OCI-LY1 (cell line): Measurements from ENCODE around the gene VRTN.

ENCODE experiments used
- H2AFZ ChIP-seq: fragments of 200-600 bp; sonication (generic), shearing (Covaris generic); 2 replicates; pipeline ENCODE4 v1.6.0; 2014; ENCODE audit warnings: antibody characterized with exemption, mild to moderate bottlenecking, low read length
- H3F3A ChIP-seq: fragments of 200-600 bp; sonication (generic), shearing (Covaris generic); 2 replicates; pipeline ENCODE4 v1.6.0; 2014; ENCODE audit warnings: mild to moderate bottlenecking, antibody characterized with exemption, low read length, moderate library complexity; ENCODE audit not compliant: insufficient read depth
- H3K27ac ChIP-seq: fragments of 200-600 bp; sonication (generic); 2 replicates; pipeline ENCODE4 v1.5.1; 2014; ENCODE audit warnings: low read length, mixed run types, mild to moderate bottlenecking, low read depth; ENCODE audit not compliant: poor library complexity, severe bottlenecking
- H3K27me3 ChIP-seq: fragments of 200-600 bp; sonication (generic); 2 replicates; pipeline ENCODE4 v1.6.0; 2014; ENCODE audit warnings: antibody characterized with exemption, mild to moderate bottlenecking, low read length, moderate library complexity; ENCODE audit not compliant: insufficient read depth
- H3K36me3 ChIP-seq: fragments of 200-600 bp; sonication (generic); 2 replicates; pipeline ENCODE4 v1.6.1; 2014; ENCODE audit warnings: mild to moderate bottlenecking, antibody characterized with exemption, low read length, moderate library complexity, mixed read lengths; ENCODE audit not compliant: insufficient read depth
- H3K4me1 ChIP-seq: fragments of 200-600 bp; sonication (generic); 2 replicates; pipeline ENCODE4 v1.5.1; 2014; ENCODE audit warnings: mild to moderate bottlenecking, low read length, moderate library complexity; ENCODE audit not compliant: insufficient read depth, severe bottlenecking
- H3K4me2 ChIP-seq: fragments of 200-600 bp; sonication (generic), shearing (Covaris generic); 2 replicates; pipeline ENCODE4 v1.6.1; 2014; ENCODE audit warnings: low read length
- H3K4me3 ChIP-seq: fragments of 200-600 bp; sonication (generic); 2 replicates; pipeline ENCODE4 v1.5.1; 2014; ENCODE audit warnings: low read length, low read depth, mild to moderate bottlenecking, mixed read lengths; ENCODE audit not compliant: poor library complexity, severe bottlenecking
- H3K79me2 ChIP-seq: fragments of 200-600 bp; shearing (Covaris generic); 2 replicates; pipeline ENCODE4 v1.6.1; 2016; ENCODE audit warnings: mixed run types, low read length, mixed read lengths; ENCODE audit not compliant: insufficient read depth
- H3K9ac ChIP-seq: fragments of 200-600 bp; sonication (generic), shearing (Covaris generic); 2 replicates; pipeline ENCODE4 v1.6.1; 2014; ENCODE audit warnings: mild to moderate bottlenecking, low read length, mixed read lengths
- H3K9me2 ChIP-seq: fragments of 200-600 bp; sonication (generic), shearing (Covaris generic); 2 replicates; pipeline ENCODE4 v1.6.1; 2014; ENCODE audit warnings: low read depth, mild to moderate bottlenecking, low read length, mixed read lengths
- H3K9me3 ChIP-seq: fragments of 200-600 bp; shearing (Covaris generic); 2 replicates; pipeline ENCODE4 v1.6.1; 2014; ENCODE audit warnings: low read length, mixed read lengths
- H4K20me1 ChIP-seq: fragments of 200-600 bp; sonication (generic), shearing (Covaris generic); 2 replicates; pipeline ENCODE4 v1.6.0; 2016; ENCODE audit warnings: mild to moderate bottlenecking, low read length; ENCODE audit not compliant: insufficient read depth
- CTCF ChIP-seq: fragments of 200-600 bp; sonication (generic), shearing (Covaris generic); IDR thresholded peaks from 2 replicates; pipeline ENCODE4 v1.5.1; 2017; ENCODE audit warnings: mild to moderate bottlenecking, antibody characterized with exemption, low read length, moderate library complexity, mixed read lengths
- EZH2 ChIP-seq: fragments of 200-600 bp; sonication (generic), shearing (Covaris generic); IDR thresholded peaks from 2 replicates; pipeline ENCODE4 v1.8.0; 2017; ENCODE audit warnings: borderline replicate concordance, mixed run types, mild to moderate bottlenecking, antibody characterized with exemption, low read length, moderate library complexity, mixed read lengths

VRTN gene

GRCh38 chr14:74302152-74302628 is 46.1 kb upstream of the VRTN start:
- Histone ChIP-seq H3K9ac (peak overlapping the region; percentile 79), H2AFZ (no peak overlapping the region), H3K36me3 (peaks cover 14% of the 10 kb centered on the region; the same call in 1 of the 2 replicates), H3K9me2 (no peaks in the 10 kb centered on the region), H3K9me3 (no peaks in the 10 kb centered on the region), H3K4me1 (peaks cover 16% of the 10 kb centered on the region), H3K4me3 (peak overlapping the region; percentile 79), H4K20me1 (no peaks in the 10 kb centered on the region), H3K4me2 (peak overlapping the region; percentile 68), H3K27me3 (no peaks in the 10 kb centered on the region), H3K27ac (peak overlapping the region; percentile 46), H3K79me2 (no peaks in the 10 kb centered on the region), H3F3A (no peaks in the 10 kb centered on the region)
- peak; percentile 53 for TF ChIP-seq CTCF
- no peak for TF ChIP-seq EZH2

GRCh38 chr14:74302634-74303569 is 45.4 kb upstream of the VRTN start, which contains the start of gene ABCD4:
Gene ABCD4, minus strand, starts transcription at chr14:74302934. Its CDS starts 22 bp downstream, at chr14:74302912.
- peaks cover 10% of the 10 kb centered on the region; the same call in 1 of the 2 replicates for H3K36me3 ChIP-seq
- no peaks in the 10 kb centered on the region for H3K79me2 ChIP-seq
- peak within 1 kb of the TSS; percentile 46 for H3K27ac ChIP-seq
- H4K20me1 ChIP-seq = no peaks in the 10 kb centered on the region
- no peaks in the 10 kb centered on the region for H3K9me3 ChIP-seq
- no peak for TF ChIP-seq EZH2
- TF ChIP-seq CTCF = peak; percentile 80
- no peaks in the 10 kb centered on the region for H3F3A ChIP-seq
- H3K4me3 ChIP-seq = peak within 1 kb of the TSS; percentile 79
- H2AFZ ChIP-seq = peak within 1 kb of the TSS; percentile 94
- H3K9me2 ChIP-seq = no peaks in the 10 kb centered on the region
- H3K9ac ChIP-seq = peak within 1 kb of the TSS; percentile 79
- H3K4me1 ChIP-seq = peaks cover 16% of the 10 kb centered on the region
- H3K27me3 ChIP-seq = no peaks in the 10 kb centered on the region
- peak within 1 kb of the TSS; percentile 68 for H3K4me2 ChIP-seq

- no peaks in the 10 kb centered on the region for H3K79me2 ChIP-seq
- H3K27me3 ChIP-seq = no peaks in the 10 kb centered on the region
- no peak for TF ChIP-seq CTCF
- no peak for TF ChIP-seq EZH2
- no peak overlapping the region for H2AFZ ChIP-seq
- H3K36me3 ChIP-seq = no peaks in the 10 kb centered on the region
- H3K4me3 ChIP-seq = no peak overlapping the region
- no peak overlapping the region for H3K9ac ChIP-seq
- H3K9me3 ChIP-seq = no peaks in the 10 kb centered on the region
- H3K4me1 ChIP-seq = no peaks in the 10 kb centered on the region
- no peaks in the 10 kb centered on the region for H4K20me1 ChIP-seq
- H3K4me2 ChIP-seq = no peak overlapping the region
- no peaks in the 10 kb centered on the region for H3K9me2 ChIP-seq
- no peaks in the 10 kb centered on the region for H3F3A ChIP-seq
- H3K27ac ChIP-seq = no peak overlapping the region
Measured at GRCh38 chr14:74308695-74309094, 39.6 kb upstream of the VRTN start.
